ENCODE measurements around the gene TAF6L.

GRCh38 chr11:62806611-62807121, 35.5 kb downstream of the TAF6L start:
- TF ChIP-seq CTCF (IDR thresholded peaks at IDR 0.05) (no peak), POLR2A (IDR thresholded peaks at IDR 0.05) (no peak), EP300 (IDR thresholded peaks at IDR 0.05) (no peak), POLR2AphosphoS5 (IDR thresholded peaks at IDR 0.05) (no peak)

Measured in stomach (tissue), 4 donors.